Stimulated activated CD4-positive, alpha-beta T cell treated with anti-CD3 and anti-CD28 coated beads, TNF-alpha, amount 100 ng/mL, for 24 hours (primary cell): ENCODE data around the gene TLK1.
A peak's percentile ranks its signal among the peaks of the same experiment; 100 is the strongest.
"Not testable (repeated sequence)": the region's sequence is repeated elsewhere in the genome, so short reads cannot be mapped to it uniquely, and the experiment has no call there.

Experiments used
- DNase-seq, 3 experiments: peaks; one replicate each; pipeline ENCODE4 v3.0.0-alpha.2; 2020; ENCODE audit warnings: low read depth in 3 of 3

Gene TLK1

DNA sequence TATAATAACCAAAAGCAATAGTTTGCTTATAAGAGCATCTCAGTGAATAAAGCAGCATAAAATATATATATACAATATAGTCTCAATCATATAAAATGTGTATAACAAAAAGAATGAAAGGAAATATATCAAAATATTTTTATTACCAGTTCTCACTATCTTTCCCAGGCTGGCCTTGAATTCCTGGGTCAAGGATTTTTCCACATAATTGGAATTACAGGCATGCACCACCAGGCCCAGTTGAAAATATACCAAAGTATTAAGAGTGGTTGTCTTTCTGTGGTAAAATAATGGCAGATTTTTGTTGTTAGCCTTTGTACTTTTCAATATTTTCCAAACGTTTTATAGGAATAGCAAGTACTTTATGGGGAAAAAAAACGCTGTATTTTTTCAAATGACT, 8.6 kb upstream of the TLK1 start:
- no peak for DNase-seq

DNA sequence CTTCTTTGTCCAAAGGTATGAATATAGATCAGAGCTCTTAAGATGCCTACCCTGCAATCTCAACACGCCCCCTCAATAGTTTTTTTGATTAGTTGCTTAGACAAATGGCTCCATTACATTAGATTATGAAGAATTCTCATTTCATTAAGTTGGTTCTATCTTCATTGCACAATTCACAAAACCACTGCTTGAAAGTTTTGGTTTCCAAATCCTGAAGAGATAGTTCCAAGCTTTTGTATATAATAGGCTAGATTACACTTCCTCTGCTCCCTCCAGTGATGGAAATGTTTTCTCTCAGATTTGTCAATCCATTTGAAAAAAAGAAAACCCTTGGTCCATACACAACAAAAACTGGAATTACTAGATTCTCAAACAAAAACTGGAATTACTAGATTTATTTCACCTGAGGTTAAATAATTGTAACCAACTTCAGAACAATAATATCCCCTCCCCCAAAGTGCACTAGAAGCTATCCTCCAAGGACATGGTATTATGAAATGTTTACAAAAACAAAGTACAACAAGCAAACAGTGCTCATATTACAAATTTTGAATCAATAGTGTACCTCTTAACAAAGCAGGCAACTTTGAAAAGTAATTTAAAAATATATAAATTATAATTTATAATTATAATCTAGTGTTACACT, 6.8 kb upstream of the TLK1 start:
- DNase-seq: no peak

DNA sequence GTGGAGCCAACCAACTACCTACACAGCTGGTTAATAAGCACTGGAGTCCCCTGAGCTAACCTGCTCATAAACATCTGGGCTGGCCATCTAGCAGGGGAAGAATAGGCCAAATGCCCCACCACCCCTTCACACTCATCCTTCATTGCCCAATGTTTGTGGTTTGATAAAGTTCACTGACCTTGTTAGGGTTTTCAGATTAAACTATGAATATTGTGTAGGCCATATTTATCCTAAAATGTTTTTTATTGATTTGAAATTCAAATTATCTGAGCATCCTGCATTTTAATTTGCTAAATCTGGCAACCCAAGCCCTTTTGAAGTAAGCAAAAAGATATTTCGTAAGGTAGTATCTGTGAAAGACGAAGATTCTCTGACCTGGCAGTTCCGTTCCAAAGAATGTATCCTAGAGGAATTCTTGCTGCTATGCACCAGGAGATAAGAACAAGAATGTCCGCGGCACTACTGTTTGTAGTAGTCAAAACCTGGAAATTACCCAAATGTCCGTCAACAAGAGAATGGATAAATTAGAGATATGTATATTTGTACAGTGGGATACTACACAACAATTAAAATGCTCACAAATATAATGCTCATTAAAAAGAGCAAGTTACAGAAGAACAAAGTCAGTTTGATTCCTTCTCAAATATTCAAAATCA, 5.8 kb upstream of the TLK1 start:
- DNase-seq: no peak

DNA sequence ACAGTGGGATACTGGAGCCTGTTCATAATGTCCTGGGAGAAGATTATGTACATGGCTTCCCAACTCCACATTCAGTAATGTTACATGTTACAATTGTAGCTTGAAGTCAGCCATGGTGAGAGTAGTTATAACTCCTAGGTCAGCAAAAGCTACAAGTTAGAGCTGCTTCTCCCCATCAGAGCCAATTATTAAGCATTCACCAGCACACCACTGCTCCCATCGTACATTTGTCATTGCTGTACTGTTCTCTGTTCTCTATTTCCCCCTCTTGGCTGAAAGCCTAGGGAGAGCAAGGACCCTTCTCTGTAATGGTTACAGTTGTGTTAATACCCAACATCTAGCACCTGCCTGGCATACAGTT, 5.3 kb upstream of the TLK1 start:
- DNase-seq: no peak

DNA sequence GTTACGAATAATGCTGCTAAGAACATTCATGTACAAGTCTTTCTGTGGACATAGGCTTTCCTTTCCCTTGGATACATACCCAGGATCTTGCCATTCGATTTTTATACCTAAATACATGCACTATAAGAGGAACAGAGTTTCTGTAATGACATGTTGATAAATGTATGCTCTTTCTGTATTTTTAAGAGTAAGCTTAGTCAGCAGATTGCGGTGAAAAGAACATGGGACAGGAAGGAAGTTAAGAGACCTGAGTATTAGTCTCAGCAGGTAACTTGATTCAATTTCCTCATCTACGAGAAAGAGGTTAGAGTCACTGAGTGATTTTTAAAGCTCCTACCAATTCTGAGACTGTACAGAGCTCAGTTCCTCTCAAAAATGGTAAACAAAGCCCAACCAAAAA, 2.6 kb upstream of the TLK1 start:
- DNase-seq: no peak

DNA sequence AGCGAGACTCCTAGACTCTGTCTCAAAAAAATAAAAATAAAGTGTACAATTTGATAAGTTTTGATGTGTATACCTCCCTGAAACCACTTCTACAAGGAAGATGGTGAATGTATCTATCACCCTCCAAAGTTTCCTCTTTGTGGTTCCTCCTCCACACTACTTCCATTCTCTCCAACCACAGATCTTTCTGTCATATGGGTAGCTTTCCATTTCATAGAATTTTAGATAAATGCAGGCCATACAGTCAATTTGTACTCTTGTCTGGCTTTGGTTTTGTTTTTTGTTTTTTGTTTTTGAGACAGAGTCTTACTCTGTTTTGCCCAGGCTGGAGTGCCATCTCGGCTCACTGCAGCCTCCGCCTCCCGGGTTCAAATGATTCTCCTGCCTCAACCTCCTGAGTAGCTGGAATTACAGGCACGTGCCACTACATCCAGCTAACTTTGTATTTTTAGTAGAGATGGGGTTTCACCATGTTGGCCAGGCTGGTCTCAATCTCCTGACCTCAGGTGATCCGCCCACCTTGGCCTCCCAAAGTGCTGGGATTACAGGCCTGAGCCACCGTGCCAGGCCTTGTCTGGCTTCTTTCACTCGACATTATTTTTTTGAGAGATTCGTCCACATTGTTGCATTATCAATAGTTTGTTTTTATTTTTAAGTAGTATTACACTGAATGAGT, 2.0 kb upstream of the TLK1 start:
- not testable (repeated sequence) for DNase-seq

DNA sequence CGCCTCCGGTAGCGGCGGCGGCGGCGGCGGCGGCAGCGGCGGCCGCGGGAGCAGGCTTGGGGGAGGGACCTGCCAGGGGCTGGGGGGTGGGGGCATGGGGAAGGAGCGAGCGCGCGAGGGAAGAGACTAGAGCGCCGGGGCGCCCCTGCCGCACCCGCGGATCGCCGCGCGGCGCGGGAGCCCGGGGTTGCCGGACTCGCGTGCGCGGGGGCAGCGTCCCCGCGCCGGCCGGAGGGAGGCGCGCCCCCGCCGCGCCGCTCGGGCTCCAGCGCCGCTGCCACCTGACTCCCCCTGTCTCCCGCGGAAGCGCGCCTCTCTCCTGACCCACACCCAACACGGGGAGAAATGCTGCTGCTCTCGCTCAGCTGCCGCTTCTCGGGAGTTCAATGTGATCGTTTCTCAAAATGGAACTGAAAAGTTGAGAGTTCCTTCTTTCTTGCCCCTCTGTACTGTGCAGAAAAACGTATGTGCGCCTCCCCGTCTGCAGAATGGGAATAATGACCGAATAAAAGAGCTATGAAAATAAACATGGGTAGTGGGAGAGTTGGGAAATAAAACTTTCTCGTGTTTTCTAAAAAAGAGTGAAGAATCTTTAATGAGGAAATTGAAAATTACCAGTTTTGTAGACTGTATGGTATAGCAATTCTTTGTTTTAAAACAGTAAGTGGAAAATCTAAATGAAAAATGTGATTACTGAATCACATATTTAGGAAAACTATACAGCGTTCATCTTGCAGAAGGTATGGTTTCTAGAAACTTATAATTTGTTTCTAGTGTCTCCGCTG, 455 bp upstream of the TLK1 start:
- DNase-seq: peak; percentile 29 to 57 (median 43)

DNA sequence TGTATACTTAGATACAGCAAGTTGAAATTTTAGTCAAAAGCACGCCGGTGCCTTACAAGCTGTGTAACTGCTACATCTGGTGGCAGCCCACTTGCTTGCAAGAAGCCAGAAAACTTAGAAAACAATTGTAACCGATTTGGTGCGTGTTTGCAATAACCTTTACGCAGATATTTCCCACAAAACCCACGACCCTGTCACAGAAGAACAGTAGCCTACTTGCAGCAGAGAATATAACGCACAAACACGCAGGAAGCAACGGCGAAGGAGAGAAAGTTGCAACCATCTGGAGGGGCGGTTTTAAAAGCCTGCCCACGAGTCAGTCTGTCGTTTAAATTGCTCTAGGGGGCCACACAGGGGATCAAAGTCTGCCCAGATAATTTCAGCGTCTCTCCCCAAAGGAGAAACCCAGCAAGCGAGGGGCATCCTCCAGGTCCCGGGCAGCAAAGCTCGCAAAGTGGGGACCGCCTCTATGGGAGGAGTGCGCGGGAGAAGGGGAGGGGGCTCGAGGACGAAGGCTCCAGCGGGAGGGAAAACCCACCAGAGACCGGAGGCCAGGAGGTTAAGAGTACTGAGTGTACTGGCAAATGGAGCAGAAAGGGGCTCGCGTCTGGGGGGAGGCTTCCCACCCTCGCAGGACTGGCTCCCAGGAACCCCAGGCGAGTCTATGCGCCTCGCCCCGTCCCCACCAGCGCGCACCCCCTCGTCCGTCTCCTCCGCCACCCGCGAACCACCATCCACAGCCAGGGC, 1.1 kb downstream of the TLK1 start:
- DNase-seq: peak; percentile 20 to 48 (median 30)

DNA sequence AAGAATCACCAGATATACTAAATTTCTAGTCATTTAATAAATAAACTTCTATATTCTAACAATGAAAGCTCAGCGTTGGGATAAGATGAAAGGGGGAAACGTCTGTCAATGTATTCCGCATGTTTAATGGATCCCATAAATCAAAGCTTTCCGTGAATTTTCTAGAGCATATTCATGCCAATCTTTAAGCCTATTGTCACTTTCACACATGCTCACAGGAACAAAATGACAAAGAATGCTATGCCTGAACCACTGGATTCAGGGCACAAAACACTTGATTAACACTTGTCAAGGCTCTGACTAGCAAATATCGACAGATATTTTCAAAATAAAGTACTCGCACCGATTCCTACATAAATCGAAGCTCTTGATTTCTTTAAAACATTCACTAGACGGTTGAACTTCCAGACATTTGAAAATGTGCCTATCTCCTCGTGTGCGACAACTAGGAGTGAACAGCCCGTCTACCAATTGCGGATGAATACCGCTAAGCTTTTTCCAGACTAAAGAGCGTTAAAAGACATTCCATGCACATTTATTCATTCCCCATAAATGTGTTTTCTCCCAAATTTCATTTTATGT, 1.8 kb downstream of the TLK1 start:
- no peak for DNase-seq

DNA sequence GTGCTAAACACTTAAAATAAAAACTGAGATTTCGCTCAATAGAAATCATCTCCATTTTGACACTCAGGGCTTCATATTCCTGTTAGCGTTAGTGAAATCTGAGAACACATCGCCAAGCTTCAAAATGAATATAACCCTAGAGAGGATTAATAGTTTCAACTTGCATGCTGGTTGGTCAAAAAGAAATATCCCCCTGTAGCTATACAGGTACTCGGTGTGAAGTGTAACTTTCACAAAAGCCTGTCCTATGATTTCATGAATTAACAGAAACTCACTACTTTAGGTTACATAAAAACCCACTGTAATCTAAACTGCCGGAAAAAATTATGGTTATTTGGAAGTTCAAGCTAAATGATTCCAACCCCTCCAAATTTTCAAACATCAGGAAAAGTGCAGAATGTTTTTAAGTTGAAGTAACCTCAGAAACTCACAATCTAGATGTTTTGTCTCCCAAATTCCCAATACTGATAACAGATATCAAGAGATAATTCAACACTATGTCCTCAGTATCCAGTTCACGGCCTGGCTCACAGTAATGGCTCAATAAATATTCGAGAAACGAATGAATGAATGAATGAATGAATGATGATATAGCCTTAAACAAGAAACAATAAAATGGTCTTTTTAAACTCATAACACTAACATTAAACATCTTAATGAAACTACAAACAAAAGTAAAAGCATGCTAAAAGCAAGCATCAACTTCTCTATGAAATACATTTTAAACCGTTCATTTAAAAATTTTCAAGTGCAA, 2.5 kb downstream of the TLK1 start:
- no peak for DNase-seq

DNA sequence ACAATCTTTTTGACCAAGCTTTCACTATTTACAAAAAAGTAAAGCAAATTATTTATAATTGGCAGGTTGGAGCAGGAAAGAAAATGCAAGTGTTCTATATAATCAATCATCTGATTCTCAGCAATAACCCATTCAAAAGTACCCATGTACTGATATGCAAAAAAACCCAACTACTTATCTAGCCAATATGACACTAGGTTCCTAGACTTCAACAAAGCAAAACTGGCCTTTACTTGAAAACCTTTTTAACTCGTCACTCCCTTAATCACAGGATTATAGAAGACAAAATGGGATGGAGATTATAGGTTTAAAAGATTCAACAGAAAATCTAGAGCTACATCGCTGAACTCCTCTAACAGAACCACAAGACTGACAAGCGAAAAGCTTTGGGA, 3.6 kb downstream of the TLK1 start:
- no peak for DNase-seq

DNA sequence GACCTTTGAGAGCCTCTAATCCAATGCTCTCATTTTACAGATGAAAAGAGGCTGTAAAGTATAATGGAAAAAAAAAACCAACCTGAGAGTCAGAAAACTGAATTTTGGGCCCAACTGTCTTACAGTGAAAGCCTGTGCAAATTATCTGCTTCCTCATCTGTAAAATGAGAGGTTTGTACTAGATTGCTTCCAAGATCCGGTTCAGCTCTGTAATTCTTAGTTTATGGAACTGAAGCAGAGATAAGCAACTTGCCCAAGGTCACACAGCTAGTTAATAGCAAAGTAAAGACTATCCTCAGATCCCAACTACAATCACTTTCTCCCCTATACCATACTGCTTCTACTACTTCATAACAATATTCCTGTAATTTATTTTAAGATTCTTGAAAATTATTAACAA, 6.3 kb downstream of the TLK1 start:
- DNase-seq: no peak

DNA sequence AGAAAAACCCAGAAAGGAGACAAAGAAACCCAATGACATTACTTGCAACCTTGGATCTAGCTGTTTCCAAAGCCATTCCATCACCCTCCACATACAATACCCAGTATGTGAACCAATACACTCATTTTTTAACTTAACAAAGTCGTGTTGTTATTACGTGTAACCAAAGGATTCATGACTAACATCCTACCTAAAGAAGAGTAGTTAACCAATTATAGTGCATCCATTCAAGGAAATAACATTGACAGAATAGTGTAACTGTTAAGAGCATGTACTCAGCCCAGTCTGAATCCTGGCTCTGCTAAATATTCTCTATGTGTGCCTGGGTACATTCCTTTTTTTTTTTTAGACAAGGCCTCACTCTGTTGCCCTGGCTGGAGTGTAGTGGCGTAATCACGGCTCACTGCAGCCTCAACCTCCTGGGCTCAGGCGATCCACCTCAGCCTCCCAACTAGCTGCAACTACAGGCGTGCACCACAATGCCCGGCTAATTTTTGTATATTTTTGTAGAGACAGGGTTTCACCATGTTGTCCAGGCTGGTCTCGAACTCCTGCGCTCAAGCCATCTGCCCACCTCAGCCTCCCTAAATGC, 9.9 kb downstream of the TLK1 start:
- no peak for DNase-seq

DNA sequence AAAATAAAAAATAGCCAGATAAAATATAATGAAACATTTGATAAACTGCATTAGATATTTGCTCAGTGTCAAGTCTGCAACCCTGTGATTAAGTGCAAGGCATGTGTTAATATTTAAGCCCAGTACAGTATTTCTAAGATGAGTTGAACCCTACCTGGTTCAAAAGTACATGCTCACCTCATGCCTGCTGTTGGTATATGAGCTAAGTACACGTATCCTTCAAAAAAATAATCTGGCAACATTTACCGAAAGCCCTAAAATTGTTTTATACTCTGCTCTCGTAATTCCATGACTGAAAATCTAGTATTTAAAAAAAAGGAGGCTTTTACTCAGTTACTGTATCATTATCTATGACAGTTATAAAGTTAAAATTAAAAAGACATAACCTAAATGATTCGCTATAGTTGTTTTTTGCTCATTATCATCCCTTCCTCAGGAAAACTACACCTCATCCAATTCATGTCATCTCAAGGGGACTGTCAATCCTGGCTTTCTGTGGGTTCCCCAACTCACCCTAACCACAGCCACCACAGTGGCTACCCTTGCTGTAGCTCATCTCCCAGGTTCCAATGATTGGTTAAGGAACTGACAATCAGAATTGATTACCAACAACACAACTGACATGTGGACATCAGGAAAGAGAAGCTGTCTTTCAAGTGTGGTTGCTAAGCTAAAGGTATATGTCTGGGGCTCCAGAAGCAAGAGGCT, 10.6 kb downstream of the TLK1 start:
- DNase-seq: no peak

DNA sequence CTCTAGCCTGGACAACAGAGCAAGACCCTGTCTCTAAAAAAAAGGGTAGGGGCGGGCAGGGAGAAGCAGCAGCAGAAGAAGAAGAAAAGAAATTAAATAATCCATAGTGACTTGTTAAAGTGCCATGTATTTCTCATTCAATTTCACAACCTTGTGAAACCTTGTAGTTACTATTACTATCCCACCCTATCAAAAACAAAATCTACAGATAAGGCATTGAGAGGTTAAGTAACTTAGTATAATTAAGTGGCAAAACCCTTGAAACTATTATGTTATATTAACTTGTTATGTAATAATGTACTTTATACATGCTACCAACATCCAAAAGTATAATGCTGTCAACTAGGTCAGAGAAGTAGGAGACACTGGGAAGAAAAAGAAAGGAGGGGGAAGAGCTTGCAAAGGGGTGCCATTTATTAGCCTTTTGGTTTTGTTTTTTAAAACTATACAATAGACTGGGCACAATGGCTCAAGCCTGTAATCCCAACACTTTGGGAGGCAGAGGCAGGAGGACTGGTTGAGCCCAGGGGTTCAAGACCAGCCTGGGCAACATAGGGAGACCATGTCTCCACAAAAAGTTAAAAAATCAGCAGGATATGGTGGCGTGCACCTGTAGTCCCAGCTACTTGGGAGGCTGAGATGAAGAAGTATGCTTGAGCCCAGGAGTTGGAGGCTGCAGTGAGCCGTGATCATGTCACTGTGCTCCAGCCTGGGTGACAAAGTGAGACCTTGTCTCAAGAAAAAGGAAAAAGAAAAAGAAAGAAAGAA, 11.3 kb downstream of the TLK1 start:
- no peak for DNase-seq

DNA sequence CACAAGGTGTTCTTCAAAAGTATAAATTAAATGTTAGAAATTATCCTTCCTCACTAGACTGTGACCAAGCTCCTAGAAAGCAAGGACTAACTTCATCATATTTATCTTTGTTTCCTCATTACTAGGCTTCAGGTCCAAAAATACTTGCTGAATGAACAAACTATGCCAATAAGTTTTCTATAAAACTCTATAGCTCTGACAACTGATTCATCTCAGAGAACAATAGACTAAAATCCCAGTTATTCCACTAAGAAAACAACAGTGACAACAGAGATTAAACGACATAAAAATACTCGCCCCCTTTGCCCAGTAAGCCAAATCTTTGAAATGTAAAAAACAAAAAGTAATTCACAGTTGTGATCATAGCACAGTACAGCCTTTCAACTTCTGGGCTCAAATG, 13.6 kb downstream of the TLK1 start:
- DNase-seq: no peak

DNA sequence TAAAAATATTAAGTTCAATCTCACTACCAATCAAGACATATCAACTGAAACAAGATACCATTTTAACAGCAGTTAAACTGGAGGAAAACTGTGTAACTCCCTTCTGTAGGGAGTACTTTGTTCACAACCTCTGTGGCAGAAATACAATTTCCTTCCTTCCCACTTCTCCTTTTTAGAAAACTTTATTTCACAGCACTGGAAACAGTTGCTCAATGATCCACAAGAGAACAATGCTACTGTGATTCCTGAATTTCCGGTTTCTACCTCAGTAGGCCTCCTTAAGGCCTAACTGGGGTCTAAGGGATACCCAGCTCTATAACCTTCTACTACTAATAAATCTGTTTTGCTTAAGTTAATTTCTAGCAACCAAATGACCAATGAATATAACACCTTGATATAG, 14.1 kb downstream of the TLK1 start:
- DNase-seq: no peak

DNA sequence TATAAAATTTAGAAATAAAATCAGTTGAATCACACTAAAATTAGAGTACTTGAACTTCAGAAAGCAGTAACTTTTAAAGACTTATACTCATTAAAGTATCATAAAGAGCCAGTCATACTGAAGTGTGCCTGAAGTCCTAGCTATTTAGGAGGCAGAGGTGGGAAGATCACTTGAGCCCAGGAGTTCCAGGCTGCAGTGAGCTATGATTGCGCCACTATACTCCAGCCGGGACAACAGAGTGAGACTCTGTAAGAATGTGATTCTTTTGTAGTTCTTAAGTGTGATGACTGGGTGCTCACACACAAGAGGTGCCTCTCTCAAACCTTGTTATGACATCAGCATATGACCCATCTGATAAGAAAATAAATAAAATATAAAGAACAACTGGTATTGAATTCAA, 14.6 kb downstream of the TLK1 start:
- DNase-seq: no peak

DNA sequence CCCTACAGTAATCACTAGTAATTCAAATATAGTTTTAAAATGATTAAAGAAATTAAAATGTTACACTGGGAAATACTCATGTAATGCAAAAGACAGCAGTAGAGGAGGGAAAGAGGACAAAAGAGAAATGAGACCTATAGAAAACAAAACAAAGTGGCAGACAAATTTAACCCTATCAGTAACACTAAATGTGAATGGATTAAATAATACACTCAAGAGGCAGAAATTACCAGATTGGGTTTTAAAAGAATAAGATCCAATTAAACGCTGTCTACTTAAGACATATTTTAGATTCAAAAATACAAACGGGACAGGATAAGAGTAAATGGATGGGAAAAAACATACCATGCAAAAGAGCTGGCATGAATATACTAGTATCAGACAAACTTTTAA, 17.0 kb downstream of the TLK1 start:
- DNase-seq: no peak
